CD14-positive monocyte (primary cell): ENCODE measurements around the gene FKRP. TPM values are rescaled to one million over a fixed set of nuclear protein-coding genes. Genes with fewer than 3 reads are reported as not detected.

Source experiments
- DNase-seq, 3 donors: peaks; one replicate each; pipeline ENCODE4 v3.0.0-alpha.2; 2011 to 2022
- H2AFZ ChIP-seq: 2 replicates; pipeline ENCODE4 v1.6.0; 2012; ENCODE audit warnings: mild to moderate bottlenecking, low read depth, low read length, inconsistent platforms; ENCODE audit not compliant: insufficient read depth, poor library complexity, severe bottlenecking
- H3K27ac ChIP-seq, 2 donors: 1 replicate in 1 of 2; 2 replicates in 1 of 2; pipeline ENCODE4 v1.5.1; 2012 to 2013; ENCODE audit warnings: low read length in 2 of 2, control low read depth in 1 of 2, inconsistent platforms in 1 of 2, low read depth in 1 of 2, mild to moderate bottlenecking in 1 of 2
- H3K27me3 ChIP-seq, 2 donors: one replicate each; pipeline versions ENCODE4 v1.6.0 to v1.6.1; 2011 to 2013; ENCODE audit warnings: low read length in 2 of 2; ENCODE audit not compliant: control insufficient read depth in 2 of 2, insufficient read depth in 2 of 2
- H3K36me3 ChIP-seq, 2 donors: replicated peaks in 1 of 2; 1 replicate in 1 of 2; 2 replicates in 1 of 2; pipeline versions ENCODE4 v1.5.1 to v1.6.1; 2012 to 2013; ENCODE audit warnings: low read length in 2 of 2, control low read depth in 1 of 2, inconsistent platforms in 1 of 2, mild to moderate bottlenecking in 1 of 2; ENCODE audit not compliant: insufficient read depth in 2 of 2, control insufficient read depth in 1 of 2
- H3K4me1 ChIP-seq, 2 donors: 1 replicate in 1 of 2; 2 replicates in 1 of 2; pipeline versions ENCODE4 v1.5.1 to v1.6.1; 2012 to 2013; ENCODE audit warnings: low read length in 2 of 2, control low read depth in 1 of 2, inconsistent platforms in 1 of 2, mild to moderate bottlenecking in 1 of 2, moderate library complexity in 1 of 2; ENCODE audit not compliant: insufficient read depth in 2 of 2, control insufficient read depth in 1 of 2
- H3K4me2 ChIP-seq: replicated peaks from 2 replicates; pipeline ENCODE3; 2012; ENCODE audit warnings: low read length, moderate library complexity, mild to moderate bottlenecking; ENCODE audit not compliant: poor library complexity, severe bottlenecking; ENCODE audit errors: extremely low read depth
- H3K4me3 ChIP-seq, 3 experiments: fragments of 200-600 bp in 1 of 3; sonication (generic) in 1 of 3; replicated peaks in 1 of 3; 1 replicate in 2 of 3; 2 replicates in 1 of 3; pipeline ENCODE4 v1.5.1; 2011 to 2013; ENCODE audit warnings: low read length in 3 of 3, mild to moderate bottlenecking in 3 of 3, control low read depth in 2 of 3, low read depth in 2 of 3, inconsistent platforms in 1 of 3, moderate library complexity in 1 of 3
- H3K79me2 ChIP-seq: 2 replicates; pipeline ENCODE4 v1.6.0; 2012; ENCODE audit warnings: mild to moderate bottlenecking, control low read depth, inconsistent platforms, low read length, moderate library complexity; ENCODE audit not compliant: insufficient read depth
- H3K9ac ChIP-seq: 2 replicates; pipeline ENCODE4 v1.6.0; 2017; ENCODE audit warnings: low read length, mild to moderate bottlenecking; ENCODE audit not compliant: insufficient read depth, poor library complexity, severe bottlenecking
- H3K9me3 ChIP-seq, 2 donors: replicated peaks in 1 of 2; 1 replicate in 1 of 2; 2 replicates in 1 of 2; pipeline versions ENCODE4 v1.5.1 to v1.6.1; 2012 to 2013; ENCODE audit warnings: low read length in 2 of 2, control low read depth in 1 of 2; ENCODE audit not compliant: control insufficient read depth in 1 of 2, insufficient read depth in 1 of 2
- H4K20me1 ChIP-seq: 2 replicates; pipeline ENCODE4 v1.6.0; 2012; ENCODE audit warnings: mild to moderate bottlenecking, low read length, control low read depth, moderate library complexity; ENCODE audit not compliant: insufficient read depth
- H3K27ac Mint-ChIP-seq, 7 donors: one replicate each; pipeline ENCODE4 v1.8.0; 2020; ENCODE audit warnings: mild to moderate bottlenecking in 7 of 7, mixed read lengths in 7 of 7, moderate library complexity in 6 of 7, inconsistent platforms in 2 of 7
- H3K27me3 Mint-ChIP-seq, 3 donors: one replicate each; pipeline ENCODE4 v1.8.0; 2021 to 2022; ENCODE audit warnings: low read depth in 3 of 3, mild to moderate bottlenecking in 3 of 3, mixed read lengths in 3 of 3, moderate library complexity in 3 of 3, inconsistent platforms in 1 of 3
- H3K36me3 Mint-ChIP-seq, 2 donors: one replicate each; pipeline ENCODE4 v1.8.0; 2020; ENCODE audit warnings: mixed read lengths in 2 of 2, inconsistent platforms in 1 of 2, mild to moderate bottlenecking in 1 of 2
- H3K4me1 Mint-ChIP-seq: one replicate; pipeline ENCODE4 v1.8.0; 2020; ENCODE audit warnings: mild to moderate bottlenecking, mixed read lengths
- H3K4me3 Mint-ChIP-seq, 2 donors: one replicate each; pipeline ENCODE4 v1.8.0; 2020; ENCODE audit warnings: mild to moderate bottlenecking in 2 of 2, mixed read lengths in 2 of 2, moderate library complexity in 1 of 2
- H3K9me3 Mint-ChIP-seq, 7 donors: one replicate each; pipeline ENCODE4 v1.8.0; 2020 to 2022; ENCODE audit warnings: mixed read lengths in 7 of 7, mild to moderate bottlenecking in 6 of 7, moderate library complexity in 6 of 7, inconsistent platforms in 2 of 7
- WGBS: methylation state at CpG from one replicate; pipeline ENCODE4 v1.1.5; 2013; ENCODE audit warnings: missing lambda C conversion rate; ENCODE audit not compliant: insufficient coverage; 5-methylcytosine and 5-hydroxymethylcytosine counted together
- intact Hi-C, 2 donors: fragments of 100-400 bp; cut with micrococcal nuclease; formaldehyde crosslinking; loops; one replicate each; pipeline versions ENCODE4 v1.15.0 to v1.15.1; 2023
- polyA plus RNA-seq, 3 donors: library from polyadenylated mRNA; depleted of rRNA in 1 of 3; unstranded in 2 of 3; stranded (reverse) in 1 of 3; fragments of 300-500 nt in 2 of 3; fragments of >200 nt in 1 of 3; fragmentation: Illumina TruSeq in 2 of 3; gene quantifications; 1 replicate in 2 of 3; 2 replicates in 1 of 3; pipeline ENCODE4 v1.2.3, GENCODE V29; 2012 to 2021
- TF ChIP-seq, protein P1 (sequence below): fragments of 200-600 bp; IDR thresholded peaks from one replicate; pipeline ENCODE4 v1.8.0; 2022; ENCODE audit warnings: antibody characterized with exemption, mild to moderate bottlenecking

FKRP gene
- polyA plus RNA-seq, 3 donors = 2.1 to 21.5 (median 2.7) TPM

DNA sequence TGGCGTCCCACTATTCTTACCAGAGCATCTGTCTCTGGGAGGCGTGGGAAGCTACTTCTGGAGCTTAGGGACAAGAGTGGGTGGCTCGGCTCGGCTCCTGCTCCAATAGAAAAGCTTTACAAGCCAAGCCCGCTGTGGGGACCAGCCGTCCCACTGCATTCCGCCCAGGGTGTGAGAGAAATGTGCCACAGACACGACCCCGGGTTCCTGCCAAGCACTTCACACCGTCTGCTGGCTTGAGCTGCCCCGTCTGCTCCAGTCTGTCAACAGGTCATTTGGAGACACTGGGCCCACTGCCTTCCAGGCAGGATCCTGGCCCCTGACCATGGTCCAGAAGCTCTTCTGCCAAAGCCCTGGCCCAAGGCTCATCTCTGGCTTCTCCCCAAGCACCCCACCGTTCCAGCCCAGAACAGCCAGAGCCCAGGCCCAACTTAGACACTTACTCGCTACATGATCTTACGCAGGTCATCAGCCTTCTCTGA, 6.5 kb upstream of the FKRP start:
- Histone ChIP-seq H3K79me2 (peaks cover 79% of the 10 kb centered on the region), H3K4me1 (peaks cover 44 to 63% of the 10 kb centered on the region in 2 donors), H3K27me3 (no peaks in the 10 kb centered on the region), H3K9me3 (no peaks in the 10 kb centered on the region), H3K4me3 (no peak overlapping the region), H3K27ac (peak overlapping the region in 1 of 2 donors; percentile 26), H3K9ac (no peak overlapping the region), H4K20me1 (peaks cover 72% of the 10 kb centered on the region), H3K4me2 (no peak overlapping the region), H3K36me3 (peaks cover 38 to 59% of the 10 kb centered on the region in 2 donors), H2AFZ (no peak overlapping the region)
- Mint-ChIP-seq H3K36me3 (peaks cover 59 to 74% of the 10 kb centered on the region in 2 donors), H3K27ac (peak overlapping the region in 2 of 7 donors; percentile 13 to 79), H3K9me3 (no peaks in the 10 kb centered on the region), H3K27me3 (peaks cover 0 to 4% (median 1%) of the 10 kb centered on the region in 3 donors), H3K4me1 (peaks cover 64% of the 10 kb centered on the region), H3K4me3 (no peak overlapping the region)
- intact Hi-C loops = no loop called here
- no peak for DNase-seq
- TF ChIP-seq, protein P1, sequence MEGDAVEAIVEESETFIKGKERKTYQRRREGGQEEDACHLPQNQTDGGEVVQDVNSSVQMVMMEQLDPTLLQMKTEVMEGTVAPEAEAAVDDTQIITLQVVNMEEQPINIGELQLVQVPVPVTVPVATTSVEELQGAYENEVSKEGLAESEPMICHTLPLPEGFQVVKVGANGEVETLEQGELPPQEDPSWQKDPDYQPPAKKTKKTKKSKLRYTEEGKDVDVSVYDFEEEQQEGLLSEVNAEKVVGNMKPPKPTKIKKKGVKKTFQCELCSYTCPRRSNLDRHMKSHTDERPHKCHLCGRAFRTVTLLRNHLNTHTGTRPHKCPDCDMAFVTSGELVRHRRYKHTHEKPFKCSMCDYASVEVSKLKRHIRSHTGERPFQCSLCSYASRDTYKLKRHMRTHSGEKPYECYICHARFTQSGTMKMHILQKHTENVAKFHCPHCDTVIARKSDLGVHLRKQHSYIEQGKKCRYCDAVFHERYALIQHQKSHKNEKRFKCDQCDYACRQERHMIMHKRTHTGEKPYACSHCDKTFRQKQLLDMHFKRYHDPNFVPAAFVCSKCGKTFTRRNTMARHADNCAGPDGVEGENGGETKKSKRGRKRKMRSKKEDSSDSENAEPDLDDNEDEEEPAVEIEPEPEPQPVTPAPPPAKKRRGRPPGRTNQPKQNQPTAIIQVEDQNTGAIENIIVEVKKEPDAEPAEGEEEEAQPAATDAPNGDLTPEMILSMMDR = no peak
- 98% methylated on average over 13 of the region's 14 CpGs for WGBS

DNA sequence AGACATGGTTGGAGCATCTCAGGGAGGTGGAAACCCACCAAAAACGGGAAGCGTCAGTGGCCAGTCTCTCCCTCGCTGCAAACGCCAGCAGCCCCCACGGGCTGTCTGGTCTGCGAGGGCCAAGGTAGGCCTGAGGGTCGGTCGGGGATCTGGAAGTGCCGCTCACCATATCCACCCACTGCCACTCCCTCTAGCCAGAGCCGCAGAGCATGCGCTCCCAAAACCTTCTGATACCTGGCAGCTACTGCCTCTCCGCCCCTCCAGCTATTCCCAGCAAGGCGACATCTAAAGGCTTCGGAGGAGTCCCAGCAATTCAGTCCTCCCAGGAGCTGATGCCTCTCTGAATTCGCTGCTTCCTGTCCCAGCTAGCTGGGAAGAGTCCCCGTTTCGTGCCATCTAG, 4.4 kb upstream of the FKRP start:
- Mint-ChIP-seq H3K4me3 (no peak overlapping the region), H3K9me3 (no peaks in the 10 kb centered on the region), H3K4me1 (peaks cover 63% of the 10 kb centered on the region), H3K27ac (peak overlapping the region in 2 of 7 donors; percentile 25 to 42), H3K36me3 (peaks cover 53 to 66% of the 10 kb centered on the region in 2 donors), H3K27me3 (peaks cover 1 to 4% (median 1%) of the 10 kb centered on the region in 3 donors)
- Histone ChIP-seq H3K4me1 (peaks cover 42 to 56% of the 10 kb centered on the region in 2 donors), H2AFZ (no peak overlapping the region), H3K9ac (no peak overlapping the region), H3K79me2 (peaks cover 96% of the 10 kb centered on the region), H4K20me1 (peaks cover 87% of the 10 kb centered on the region), H3K9me3 (no peaks in the 10 kb centered on the region), H3K27me3 (no peaks in the 10 kb centered on the region), H3K27ac (peak overlapping the region in 1 of 2 donors; percentile 41), H3K4me2 (peak overlapping the region; percentile 3), H3K36me3 (peaks cover 37 to 58% of the 10 kb centered on the region in 2 donors), H3K4me3 (no peak overlapping the region)
- DNase-seq = no peak
- 89% methylated on average over 12 of the region's 17 CpGs for WGBS
- TF ChIP-seq, protein P1 = no peak
- intact Hi-C loops = loop anchor here in 1 of 2 donors (10.0 kb wide), 1 partner anchor 217 kb away; no protein-coding TSS in a partner anchor
